GM12892 (cell line): Measurements from ENCODE around the gene RPS6KA2.

Experiments used
- DNase-seq: peaks from one replicate; pipeline ENCODE4 v3.0.0; 2011; ENCODE audit not compliant: insufficient read length
- FAIRE-seq: peaks from 2 replicates; lab custom pipeline; 2011; peaks lifted over from hg19 to GRCh38; lab: Jason Lieb, UNC
- POLR2A ChIP-seq: IDR thresholded peaks from 2 replicates; pipeline ENCODE4 v1.6.1; 2011; ENCODE audit warnings: low read depth, low read length, control low read depth
- POLR2AphosphoS5 ChIP-seq: IDR thresholded peaks from 2 replicates; pipeline ENCODE4 v1.6.1; 2011; ENCODE audit warnings: low read depth, low read length, control low read depth
- TAF1 ChIP-seq: IDR thresholded peaks from 2 replicates; pipeline ENCODE4 v1.6.1; 2011; ENCODE audit warnings: low read depth, mild to moderate bottlenecking, control low read depth, low read length, borderline replicate concordance

Gene RPS6KA2

DNA sequence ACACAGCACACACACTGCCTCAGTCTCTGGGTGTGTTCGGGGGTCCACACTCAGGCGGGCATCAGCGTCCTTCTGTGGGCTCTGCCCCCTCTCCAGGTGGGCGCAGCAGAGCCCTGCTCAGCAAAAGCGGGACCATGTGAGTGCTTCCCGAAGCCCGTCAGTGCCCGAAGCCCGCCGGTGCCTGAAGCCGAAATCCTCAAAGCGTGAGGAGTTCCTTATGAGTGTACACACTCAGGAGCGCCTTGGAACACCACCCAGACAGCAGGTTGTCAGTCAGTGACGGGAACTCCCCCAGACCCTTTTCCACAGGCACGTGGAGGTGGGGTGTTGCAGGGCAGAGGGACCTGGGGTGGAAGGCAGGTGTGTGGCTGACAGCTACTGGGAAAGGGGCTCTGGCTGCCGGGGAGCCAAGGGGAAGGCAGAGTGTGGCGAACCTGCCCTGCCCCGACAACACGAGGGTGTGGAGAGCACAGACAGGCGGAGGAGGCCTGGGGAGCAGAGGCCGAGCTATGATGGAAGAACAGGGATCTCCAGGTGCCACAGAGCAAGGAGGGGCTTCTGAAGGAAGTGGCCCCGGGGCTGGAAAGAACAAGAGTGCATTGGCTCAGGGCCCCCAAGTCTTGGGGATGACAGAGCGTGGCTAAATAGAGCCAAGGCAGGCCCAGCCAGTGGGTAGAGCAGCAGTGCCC lies 128.2 kb downstream of the RPS6KA2 start:
- TF ChIP-seq POLR2A = no peak
- TF ChIP-seq POLR2AphosphoS5 = no peak
- TF ChIP-seq TAF1 = no peak
- DNase-seq (no peak), FAIRE-seq (no peak)

DNA sequence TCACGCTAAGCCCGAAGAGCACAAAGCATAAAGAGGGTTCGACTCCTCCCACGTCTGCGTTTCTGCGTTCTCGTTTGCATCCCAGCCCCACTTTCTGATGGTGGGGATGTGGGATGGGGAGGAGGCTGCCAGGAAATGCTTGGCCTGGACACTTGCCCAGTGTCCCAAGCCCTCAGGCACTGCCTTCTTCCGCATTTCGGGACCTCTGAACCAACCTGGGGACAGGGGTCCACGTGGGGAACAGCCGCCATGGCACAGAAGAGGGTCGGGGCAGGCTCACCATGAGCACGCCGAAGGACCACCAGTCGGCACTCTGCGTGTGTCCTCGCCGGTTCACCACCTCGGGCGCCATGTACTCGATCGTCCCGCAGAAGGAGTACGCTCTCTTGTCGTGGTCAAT lies 128.8 kb downstream of the RPS6KA2 start:
- no peak for DNase-seq
- no peak for TF ChIP-seq POLR2AphosphoS5
- TF ChIP-seq TAF1 = no peak
- TF ChIP-seq POLR2A = no peak
- no peak for FAIRE-seq

DNA sequence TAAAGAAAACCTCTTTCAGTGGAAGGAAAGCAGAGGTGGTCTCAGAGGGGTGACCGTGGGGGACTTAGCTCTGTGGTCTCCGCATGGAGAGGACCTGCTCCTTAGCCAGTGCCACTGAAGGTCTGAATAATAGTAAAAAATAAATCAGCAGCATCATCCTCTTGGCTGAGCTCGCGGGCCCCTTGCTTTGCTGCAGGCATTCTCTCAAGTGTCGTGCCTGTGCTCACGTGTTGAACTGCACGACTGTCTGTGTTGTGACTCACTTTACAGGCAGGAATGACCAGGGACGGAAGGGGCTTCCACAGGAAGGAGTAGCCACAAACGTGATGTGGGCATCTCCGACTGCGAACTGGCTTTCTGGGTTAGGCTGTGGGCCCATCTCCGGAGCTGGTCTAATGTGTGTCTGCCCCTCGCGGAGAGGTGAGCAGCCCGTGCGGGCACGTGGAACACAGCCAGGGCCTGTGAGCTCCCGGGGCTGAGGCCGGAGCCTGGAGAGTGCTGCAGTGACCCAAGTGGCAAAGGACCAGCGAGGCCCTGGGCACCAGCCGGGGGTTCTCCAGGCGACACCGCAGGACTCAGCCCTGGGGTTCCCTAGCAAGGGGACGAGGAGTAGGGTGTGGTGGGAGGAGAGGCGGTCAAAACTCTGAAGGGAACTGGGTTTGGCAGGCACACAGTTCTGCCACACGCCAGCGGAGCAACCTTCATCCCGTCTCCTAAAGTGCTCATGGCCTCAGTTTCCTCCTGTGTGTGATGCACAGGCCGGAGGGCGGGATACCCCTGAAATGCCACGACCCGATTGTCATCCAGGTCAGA lies 129.8 kb downstream of the RPS6KA2 start:
- FAIRE-seq = no peak
- DNase-seq = no peak
- TF ChIP-seq POLR2A = no peak
- no peak for TF ChIP-seq TAF1
- TF ChIP-seq POLR2AphosphoS5 = no peak

DNA sequence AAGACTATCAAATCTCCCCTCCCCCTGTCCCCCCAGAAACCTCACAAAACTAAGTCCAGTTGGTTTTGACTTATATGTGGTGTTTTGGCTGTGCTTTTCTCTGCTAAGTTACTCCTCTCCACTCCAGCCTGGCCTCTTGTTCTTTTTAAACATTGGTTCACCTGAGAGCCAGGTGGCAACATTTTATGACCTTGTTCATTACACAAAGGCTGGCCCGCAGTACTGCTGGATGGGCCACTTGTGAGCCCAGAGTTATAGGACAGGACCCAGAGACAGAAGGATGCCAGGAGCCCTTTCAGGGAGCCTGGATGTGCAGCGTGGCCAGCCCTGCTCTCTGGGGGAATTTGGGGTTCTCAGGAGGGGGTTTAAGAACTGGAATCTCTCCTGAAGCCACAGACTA lies 130.6 kb downstream of the RPS6KA2 start:
- DNase-seq = no peak
- TF ChIP-seq TAF1 = no peak
- TF ChIP-seq POLR2A = no peak
- TF ChIP-seq POLR2AphosphoS5 = no peak
- FAIRE-seq = no peak

DNA sequence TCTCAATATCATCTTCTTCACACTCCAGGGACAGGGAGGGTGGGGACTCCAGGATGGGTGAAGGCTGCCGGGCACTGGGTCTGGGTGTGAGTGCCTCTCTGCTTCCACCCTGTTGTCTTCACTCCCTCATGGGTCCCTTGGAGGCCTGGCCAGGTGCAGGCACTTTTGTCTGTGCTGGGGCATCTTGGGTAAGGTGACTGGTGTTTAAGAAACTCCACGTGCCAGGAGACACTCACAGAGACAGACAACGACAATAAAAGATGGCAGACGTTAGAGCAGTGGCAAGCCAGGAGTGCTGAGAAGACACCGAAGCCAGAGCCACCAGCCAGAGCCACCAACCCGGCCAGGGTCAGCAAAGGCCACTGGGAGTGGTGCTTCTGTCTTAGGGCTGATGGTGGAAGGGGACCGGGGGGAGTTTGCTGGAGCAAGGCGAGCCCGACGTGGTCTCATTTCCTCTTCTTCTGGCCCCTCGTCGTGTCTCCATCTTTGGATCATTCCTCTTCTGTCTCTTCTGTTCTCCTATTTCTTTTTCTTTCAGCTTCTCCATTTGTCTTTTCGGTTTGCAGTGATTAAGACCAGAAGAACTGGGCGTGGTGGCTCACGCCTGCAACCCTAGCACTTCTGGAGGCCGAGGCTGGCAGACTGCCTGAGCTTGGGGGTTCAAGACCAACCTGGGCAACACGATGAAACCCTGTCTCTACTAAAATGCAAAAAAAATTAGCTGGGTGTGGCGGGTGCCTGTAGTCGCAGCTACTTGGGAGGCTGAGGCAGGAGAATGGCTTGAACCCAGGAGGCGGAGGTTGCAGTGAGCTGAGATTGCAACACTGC lies 131.3 kb downstream of the RPS6KA2 start:
- no peak for FAIRE-seq
- no peak for DNase-seq
- TF ChIP-seq POLR2A (no peak), TAF1 (no peak), POLR2AphosphoS5 (no peak)

DNA sequence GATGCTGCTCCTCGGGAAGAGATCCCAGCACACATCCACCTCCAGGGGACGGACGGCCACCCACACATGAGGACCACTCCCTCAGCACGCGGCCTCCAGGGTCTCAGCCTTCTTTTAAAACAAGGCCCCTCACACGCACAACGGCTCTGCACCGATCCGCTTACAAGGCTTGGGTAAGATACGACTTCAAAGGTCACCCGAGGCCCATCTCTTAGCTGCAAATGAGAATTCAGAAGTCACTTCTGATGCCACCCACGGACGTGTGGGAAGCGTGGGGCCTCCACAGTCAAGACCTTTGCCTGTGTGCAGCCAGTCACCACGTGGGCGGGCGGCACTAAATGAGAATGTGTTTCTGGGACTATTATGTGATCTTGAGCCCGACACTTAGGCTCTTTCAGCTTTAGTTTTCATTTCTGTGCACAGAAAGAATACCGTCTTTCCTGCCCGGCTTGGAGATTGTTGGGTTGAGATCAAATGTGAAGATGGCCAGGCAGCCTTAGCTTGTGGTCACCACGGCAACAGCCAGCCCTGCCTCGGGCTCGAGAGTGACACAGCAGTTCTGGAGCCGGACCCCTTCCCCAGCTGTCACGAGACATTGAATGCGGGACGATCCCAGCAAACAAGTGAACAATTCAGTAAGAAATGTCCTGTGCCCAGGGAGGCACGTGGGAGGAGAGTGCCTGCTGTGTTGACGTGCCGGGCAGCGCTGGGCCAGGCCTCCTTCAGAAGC lies 132.1 kb downstream of the RPS6KA2 start:
- DNase-seq = no peak
- no peak for TF ChIP-seq TAF1
- TF ChIP-seq POLR2AphosphoS5 = no peak
- TF ChIP-seq POLR2A = no peak
- FAIRE-seq = no peak

DNA sequence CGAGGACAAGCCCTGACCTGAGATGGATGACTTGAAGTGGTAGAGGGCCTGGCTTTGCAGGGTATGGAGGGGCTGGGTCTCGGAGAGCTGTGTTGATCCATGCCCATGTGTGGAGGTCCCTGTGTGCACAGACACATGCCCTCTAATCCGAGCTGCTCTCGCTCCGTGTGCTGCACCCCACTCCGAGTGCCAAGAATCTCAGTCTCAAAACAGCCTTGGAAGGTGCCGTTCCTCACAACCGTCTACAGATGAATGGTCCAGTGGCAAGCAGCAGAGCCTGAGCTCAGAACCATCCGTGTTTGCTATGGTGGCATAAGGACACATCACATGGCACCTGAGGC lies 133.0 kb downstream of the RPS6KA2 start:
- DNase-seq = no peak
- no peak for FAIRE-seq
- no peak for TF ChIP-seq POLR2AphosphoS5
- TF ChIP-seq POLR2A = no peak
- TF ChIP-seq TAF1 = no peak

DNA sequence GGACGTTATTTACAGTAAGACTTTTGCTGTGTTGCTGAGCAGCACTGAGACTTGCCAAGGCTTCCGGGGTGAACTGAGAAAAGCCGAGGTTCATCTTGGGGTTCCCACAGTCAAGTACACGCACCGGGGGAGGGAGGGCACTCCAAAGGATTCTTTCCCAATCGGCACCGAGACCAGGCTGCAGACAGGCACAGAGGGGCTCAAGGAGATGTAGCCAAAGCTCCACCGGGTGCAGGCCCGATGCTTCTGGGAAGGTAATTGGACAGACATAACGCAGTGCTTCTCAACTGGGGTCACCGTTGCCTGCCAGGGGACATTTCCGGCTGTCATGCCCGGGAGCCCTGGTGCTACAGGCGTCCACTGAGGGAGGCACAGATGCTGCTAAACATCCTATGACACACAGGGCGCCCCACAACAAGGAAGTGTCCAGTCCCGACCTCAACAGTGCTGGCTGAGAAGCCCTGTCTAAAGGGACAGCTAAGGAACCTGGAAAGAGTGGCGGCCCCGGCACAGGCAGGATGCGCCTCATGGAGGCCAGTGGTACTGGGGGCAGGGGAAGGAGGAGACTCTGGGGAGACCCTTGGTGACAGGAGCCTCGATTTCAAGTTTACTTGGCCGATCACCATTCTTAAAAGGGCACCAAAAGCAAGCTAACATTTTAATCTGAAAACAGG lies 133.5 kb downstream of the RPS6KA2 start:
- TF ChIP-seq TAF1 = no peak
- TF ChIP-seq POLR2AphosphoS5 = no peak
- TF ChIP-seq POLR2A = no peak
- no peak for FAIRE-seq
- no peak for DNase-seq

DNA sequence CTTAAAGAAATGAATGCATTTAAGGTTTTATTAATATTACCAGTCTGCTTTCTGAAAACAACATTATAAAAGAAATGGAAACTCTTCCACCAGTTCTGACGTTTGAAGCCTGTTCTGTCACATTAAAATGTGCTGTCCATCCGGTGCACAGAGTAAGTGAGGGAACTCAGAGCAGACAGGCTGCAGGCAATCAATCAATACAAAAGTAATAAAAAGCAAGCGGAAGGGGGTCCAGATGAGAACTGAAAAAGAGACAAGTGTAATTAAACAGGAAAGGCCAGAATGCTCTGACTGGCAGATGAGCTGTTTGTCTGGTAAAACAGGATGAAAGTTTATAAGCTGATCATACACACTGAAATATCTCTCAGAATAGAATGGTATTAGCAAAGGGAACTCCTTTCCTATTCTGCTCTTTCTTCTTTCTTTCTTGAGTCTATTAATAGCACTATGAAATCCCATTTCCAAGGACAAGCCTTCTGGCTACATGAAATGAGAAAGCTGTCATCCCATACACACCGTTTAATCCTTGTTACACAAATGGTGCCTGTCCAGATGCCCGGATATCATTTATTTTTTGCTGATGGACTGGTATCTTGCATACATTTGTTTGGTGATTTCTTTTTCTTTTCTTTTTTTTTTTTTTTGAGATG lies 134.8 kb downstream of the RPS6KA2 start:
- TF ChIP-seq POLR2AphosphoS5 (no peak), TAF1 (no peak), POLR2A (no peak)
- FAIRE-seq (no peak), DNase-seq (no peak)

DNA sequence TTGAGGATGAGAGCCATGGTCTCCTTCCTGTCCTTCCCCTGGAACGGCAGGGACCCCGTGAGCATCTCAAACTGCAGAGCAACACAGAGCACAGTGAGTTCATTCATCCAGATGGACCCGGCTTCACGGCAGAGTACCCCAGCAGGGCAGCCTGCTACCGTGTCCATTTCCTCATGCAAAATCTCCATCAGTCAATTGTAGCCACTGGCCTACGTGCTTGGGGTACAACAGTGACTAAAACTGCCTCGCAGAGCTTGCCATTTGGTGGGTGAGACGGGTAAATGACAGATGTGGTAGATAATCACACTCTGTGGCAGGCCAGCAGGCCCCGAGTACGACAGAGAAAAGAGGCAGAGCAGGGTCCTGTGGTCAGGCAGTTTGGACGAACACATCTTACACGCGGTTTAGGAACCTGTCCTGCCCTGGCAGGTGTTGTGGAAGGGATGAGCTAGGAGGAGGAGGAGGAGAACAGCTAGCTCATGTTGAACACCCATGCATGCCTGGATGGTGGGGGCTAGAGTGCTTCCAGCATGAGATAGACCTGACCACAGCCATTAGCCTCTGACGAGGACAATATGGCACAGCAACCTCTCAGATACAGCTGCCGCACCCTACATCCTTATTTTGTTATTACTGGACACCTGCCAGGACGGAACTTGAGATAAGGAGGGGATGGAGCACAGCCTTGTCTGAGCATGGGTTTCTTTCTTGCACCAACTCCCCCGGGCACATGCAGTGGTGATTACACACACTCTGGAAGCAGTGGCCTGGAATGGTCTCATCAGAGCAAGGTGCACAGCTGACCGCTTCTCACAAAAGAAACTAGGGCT lies 136.2 kb downstream of the RPS6KA2 start:
- TF ChIP-seq TAF1 (no peak), POLR2A (no peak), POLR2AphosphoS5 (no peak)
- no peak for DNase-seq
- FAIRE-seq = no peak
